Thoracic aorta (tissue), 2 donors: ENCODE results near the gene NELL1. TPM values are rescaled to one million over a fixed set of nuclear protein-coding genes. Genes with fewer than 3 reads are reported as not detected.

Experiments used
- ATAC-seq: fragments of 150-250 bp; one replicate; pipeline ENCODE4 v1.8.0; 2017; ENCODE audit warnings: low read depth; ENCODE audit not compliant: insufficient number of reproducible peaks, low FRiP score
- DNase-seq: peaks from one replicate; pipeline ENCODE4 v3.0.0-alpha.2; 2020; ENCODE audit warnings: low spot score
- H3K27ac ChIP-seq, 2 donors: fragments of 200-600 bp; sonication (generic); 1 replicate in 1 of 2; 2 replicates in 1 of 2; pipeline ENCODE4 v1.5.1; 2016; ENCODE audit warnings: mild to moderate bottlenecking in 2 of 2, moderate library complexity in 2 of 2
- H3K27me3 ChIP-seq: fragments of 200-600 bp; sonication (generic); replicated peaks from 2 replicates; pipeline ENCODE4 v1.6.0; 2016; ENCODE audit warnings: mild to moderate bottlenecking; ENCODE audit not compliant: insufficient read depth
- H3K36me3 ChIP-seq: fragments of 200-600 bp; sonication (generic); one replicate; pipeline ENCODE4 v1.5.1; 2016
- H3K4me1 ChIP-seq, 2 donors: fragments of 200-600 bp; sonication (generic); 1 replicate in 1 of 2; 2 replicates in 1 of 2; pipeline versions ENCODE4 v1.5.1 to v1.6.0; 2016; ENCODE audit warnings: low read depth in 2 of 2, mild to moderate bottlenecking in 1 of 2; ENCODE audit not compliant: control insufficient read depth in 1 of 2
- H3K4me3 ChIP-seq: fragments of 200-600 bp; sonication (generic); 2 replicates; pipeline ENCODE4 v1.5.1; 2016; ENCODE audit warnings: mild to moderate bottlenecking
- H3K9me3 ChIP-seq: fragments of 200-600 bp; sonication (generic); 2 replicates; pipeline ENCODE4 v1.5.1; 2016
- total RNA-seq, 2 donors: library from RNA; depleted of rRNA; stranded (reverse); fragments of >200 nt; gene quantifications; one replicate each; pipeline versions ENCODE4 v1.1.0 to v1.2.3, GENCODE V29; 2016
- TF ChIP-seq, protein P1 (sequence below): fragments of 200-600 bp; sonication (generic); IDR thresholded peaks from one replicate; pipeline ENCODE4 v1.5.1; 2019; ENCODE audit warnings: antibody characterized with exemption

Gene NELL1
- total RNA-seq, 2 donors from 2014 or later: 0.78 TPM; not detected in 1

DNA sequence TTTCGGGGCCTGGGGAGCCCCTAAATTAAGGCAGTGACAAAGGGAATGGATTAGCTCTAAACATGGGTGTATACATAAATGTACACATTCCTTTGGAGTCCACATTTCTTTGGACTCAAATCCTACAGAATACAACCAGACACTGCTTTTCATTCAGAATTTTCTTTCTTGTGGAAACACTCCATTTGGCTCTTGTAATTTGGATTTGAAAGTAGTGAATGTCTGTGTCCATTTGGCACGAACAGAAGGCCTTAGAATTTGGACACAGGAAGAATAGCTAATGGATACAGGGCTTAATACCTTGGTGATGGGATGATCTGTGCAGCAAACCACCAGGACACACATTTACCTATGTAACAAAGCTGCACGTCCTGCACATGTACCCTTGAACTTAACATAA is 399.5 kb downstream of the NELL1 start:
- H3K27ac ChIP-seq: no peak overlapping the region
- H3K27me3 ChIP-seq: no peaks in the 10 kb centered on the region
- H3K4me1 ChIP-seq: no peaks in the 10 kb centered on the region
- TF ChIP-seq, protein P1, sequence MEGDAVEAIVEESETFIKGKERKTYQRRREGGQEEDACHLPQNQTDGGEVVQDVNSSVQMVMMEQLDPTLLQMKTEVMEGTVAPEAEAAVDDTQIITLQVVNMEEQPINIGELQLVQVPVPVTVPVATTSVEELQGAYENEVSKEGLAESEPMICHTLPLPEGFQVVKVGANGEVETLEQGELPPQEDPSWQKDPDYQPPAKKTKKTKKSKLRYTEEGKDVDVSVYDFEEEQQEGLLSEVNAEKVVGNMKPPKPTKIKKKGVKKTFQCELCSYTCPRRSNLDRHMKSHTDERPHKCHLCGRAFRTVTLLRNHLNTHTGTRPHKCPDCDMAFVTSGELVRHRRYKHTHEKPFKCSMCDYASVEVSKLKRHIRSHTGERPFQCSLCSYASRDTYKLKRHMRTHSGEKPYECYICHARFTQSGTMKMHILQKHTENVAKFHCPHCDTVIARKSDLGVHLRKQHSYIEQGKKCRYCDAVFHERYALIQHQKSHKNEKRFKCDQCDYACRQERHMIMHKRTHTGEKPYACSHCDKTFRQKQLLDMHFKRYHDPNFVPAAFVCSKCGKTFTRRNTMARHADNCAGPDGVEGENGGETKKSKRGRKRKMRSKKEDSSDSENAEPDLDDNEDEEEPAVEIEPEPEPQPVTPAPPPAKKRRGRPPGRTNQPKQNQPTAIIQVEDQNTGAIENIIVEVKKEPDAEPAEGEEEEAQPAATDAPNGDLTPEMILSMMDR: no peak
- H3K36me3 ChIP-seq: no peaks in the 10 kb centered on the region
- ATAC-seq: no peak
- H3K9me3 ChIP-seq: no peaks in the 10 kb centered on the region
- DNase-seq: no peak
- H3K4me3 ChIP-seq: no peak overlapping the region

DNA sequence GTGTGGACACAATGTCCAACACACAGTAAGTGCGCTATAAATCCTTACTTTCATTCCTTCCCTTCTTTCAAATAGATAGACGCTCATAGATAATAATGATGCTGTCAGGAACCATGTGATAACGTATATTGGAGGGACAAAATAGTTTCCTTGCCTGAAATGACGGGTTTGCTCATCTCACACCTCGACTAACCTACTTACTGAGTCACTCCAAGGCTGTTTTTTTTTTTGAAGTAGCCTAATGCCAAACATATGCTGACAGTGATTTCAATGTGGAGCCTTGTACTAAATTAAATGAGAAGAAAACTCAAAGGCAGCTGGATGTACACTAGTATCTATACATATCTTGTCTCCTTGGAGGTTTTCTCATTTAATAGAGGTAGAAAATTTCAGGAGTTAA is 400.5 kb downstream of the NELL1 start:
- Histone ChIP-seq H3K4me1 (no peaks in the 10 kb centered on the region), H3K9me3 (no peaks in the 10 kb centered on the region), H3K4me3 (no peak overlapping the region), H3K27ac (no peak overlapping the region), H3K27me3 (no peaks in the 10 kb centered on the region), H3K36me3 (no peaks in the 10 kb centered on the region)
- TF ChIP-seq, protein P1: no peak
- ATAC-seq (no peak), DNase-seq (no peak)

DNA sequence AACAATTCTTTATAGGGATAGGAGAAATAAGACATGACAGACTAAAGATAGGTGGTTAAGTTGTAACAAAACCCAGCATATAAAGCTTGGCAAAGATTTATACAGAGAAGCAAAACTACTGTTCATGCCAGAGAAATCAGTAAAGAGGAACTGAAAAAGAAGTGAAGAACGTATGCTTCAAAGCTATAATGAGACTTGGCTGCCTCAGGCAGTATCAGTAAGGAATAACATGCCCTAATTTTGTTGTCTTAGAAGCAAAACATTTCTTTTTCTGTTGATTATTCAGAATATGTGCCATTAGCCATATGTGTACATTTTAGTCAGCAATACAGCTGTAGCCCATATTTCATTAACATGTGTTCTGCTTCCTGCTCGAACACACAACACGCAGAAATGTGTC is 403.2 kb downstream of the NELL1 start:
- Histone ChIP-seq H3K27ac (no peak overlapping the region), H3K4me3 (no peak overlapping the region), H3K36me3 (no peaks in the 10 kb centered on the region), H3K9me3 (no peaks in the 10 kb centered on the region), H3K4me1 (no peaks in the 10 kb centered on the region), H3K27me3 (no peaks in the 10 kb centered on the region)
- ATAC-seq: no peak
- TF ChIP-seq, protein P1: no peak
- DNase-seq: no peak

DNA sequence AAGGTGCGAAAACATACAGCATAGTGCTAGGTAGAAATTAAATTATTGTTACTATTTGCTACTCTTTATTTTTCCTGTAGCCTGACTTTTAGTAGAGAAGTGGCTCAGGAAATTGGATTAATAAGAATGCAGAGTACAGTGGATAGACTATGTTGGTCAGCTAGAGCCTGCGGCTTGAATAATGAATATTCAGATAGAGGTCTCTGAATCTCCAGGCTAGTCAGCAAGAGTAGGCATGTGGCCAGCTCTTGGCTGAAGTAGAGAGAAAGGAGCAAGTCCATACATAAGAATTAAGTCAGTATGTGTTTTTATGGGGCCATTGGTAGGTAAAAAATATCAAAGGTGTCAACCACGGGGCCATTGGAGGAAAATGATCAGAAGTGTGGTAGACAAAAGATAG is 413.5 kb downstream of the NELL1 start:
- DNase-seq (no peak), ATAC-seq (no peak)
- H3K4me1 ChIP-seq: no peaks in the 10 kb centered on the region
- no peaks in the 10 kb centered on the region for H3K27me3 ChIP-seq
- TF ChIP-seq, protein P1: no peak
- no peak overlapping the region for H3K4me3 ChIP-seq
- no peak overlapping the region for H3K27ac ChIP-seq
- no peaks in the 10 kb centered on the region for H3K36me3 ChIP-seq
- no peaks in the 10 kb centered on the region for H3K9me3 ChIP-seq

DNA sequence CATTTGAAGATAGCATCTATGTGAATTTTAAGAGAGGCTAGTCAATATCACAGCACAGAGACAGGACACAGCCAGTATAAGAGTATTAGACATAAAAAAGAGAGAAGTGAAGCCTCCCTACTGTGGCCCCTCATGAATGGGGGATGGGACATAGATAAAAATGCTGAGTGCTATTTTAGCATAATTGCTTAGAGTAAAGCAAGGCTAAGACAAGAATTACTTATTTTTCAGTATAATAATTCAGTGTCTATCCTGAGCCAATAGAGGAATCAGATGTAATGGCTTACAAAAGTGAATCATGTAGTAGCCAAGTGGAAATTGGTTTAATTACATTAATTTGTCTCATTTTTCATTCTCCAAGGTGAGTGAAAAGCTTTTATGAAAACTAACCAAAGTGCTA is 419.5 kb downstream of the NELL1 start:
- TF ChIP-seq, protein P1: no peak
- Histone ChIP-seq H3K36me3 (no peaks in the 10 kb centered on the region), H3K27ac (no peak overlapping the region), H3K27me3 (no peaks in the 10 kb centered on the region), H3K9me3 (no peaks in the 10 kb centered on the region), H3K4me3 (no peak overlapping the region), H3K4me1 (no peaks in the 10 kb centered on the region)
- ATAC-seq: no peak
- DNase-seq: no peak
